ENCODE measurements around the gene ZC2HC1C. TPM values are rescaled to one million over a fixed set of nuclear protein-coding genes. Genes with fewer than 3 reads are reported as not detected.

Gene ZC2HC1C
- total RNA-seq (6.7 TPM), polyA plus RNA-seq (ENCODE audit: insufficient read depth, low read depth, low replicate concordance) (11.9 TPM)
- long read RNA-seq, donor 1, partial matches to known transcripts: 0 of 1 reads
- long read RNA-seq, donor 1, other reads (novel, unspliced or antisense): 0 of 1 reads
- long read RNA-seq, donor 2: 0 reads
- long read RNA-seq, donor 3, full-length matches to known transcripts: 2 of 42 reads
- long read RNA-seq, donor 3, partial matches to known transcripts: 40 of 42 reads
- long read RNA-seq, donor 3, other reads (novel, unspliced or antisense): 0 of 42 reads
- long read RNA-seq, donor 4, partial matches to known transcripts: 0 of 1 reads
- long read RNA-seq, donor 4, other reads (novel, unspliced or antisense): 0 of 1 reads
- long read RNA-seq, donor 5: 0 reads
- long read RNA-seq, donor 6: 0 reads
- long read RNA-seq, donor 7, full-length matches to known transcripts: 2 of 5 reads
- long read RNA-seq, donor 7, partial matches to known transcripts: 1 of 5 reads
- long read RNA-seq, donor 7, other reads (novel, unspliced or antisense): 2 of 5 reads
- long read RNA-seq, donor 8: 0 reads
- long read RNA-seq, donor 9: 0 reads
- long read RNA-seq, donor 10: 0 reads

DNA sequence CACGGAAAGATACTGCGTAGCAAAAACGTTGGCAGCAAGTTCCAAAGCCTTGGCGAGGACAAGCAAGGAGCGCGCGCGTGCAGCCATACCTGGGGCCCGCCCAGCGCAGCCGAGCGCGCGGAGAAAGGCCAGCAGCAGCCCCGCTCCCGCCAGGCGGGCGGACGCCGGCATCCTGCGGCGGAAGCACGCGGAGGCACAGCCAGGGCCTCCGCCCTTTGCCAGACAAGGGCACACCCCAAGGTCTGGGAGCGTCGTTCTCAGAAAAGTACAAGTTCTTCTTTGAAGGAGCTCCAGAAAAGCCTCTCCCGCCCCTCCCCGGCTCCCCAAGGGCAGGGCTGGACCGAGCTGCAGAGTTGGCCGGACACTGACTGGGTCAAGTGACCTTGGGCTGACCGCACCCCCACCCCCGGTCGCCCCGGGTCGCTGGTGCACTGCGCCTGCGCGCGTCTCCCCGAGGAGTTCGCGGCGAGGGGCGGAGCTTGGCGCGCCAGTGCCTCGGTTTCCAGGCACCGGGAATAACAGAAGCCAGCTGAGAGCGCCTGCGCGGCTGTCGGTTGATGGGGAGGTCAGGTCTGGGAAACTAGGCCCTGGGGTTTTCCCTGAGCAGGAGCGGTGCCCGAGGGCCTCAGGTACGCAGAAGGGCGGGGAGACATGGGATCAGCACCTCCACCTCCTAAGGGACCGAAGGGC lies at the start of gene ZC2HC1C:
TSS of gene ZC2HC1C (plus strand) at position 521 of the 690 bp plus-strand sequence. CDS start 933 bp downstream, outside the sequence.
- no peak for FAIRE-seq

GRCh38 chr14:75022655-75023054 lies 46.8 kb upstream of the ZC2HC1C start:
- DNase-seq (peak in 1 of 5 donors; percentile 18), FAIRE-seq (no peak)
- intact Hi-C loops (cut with DNase I): no loop called here
- peaks cover 3 to 39% (median 20%) of the 10 kb centered on the region in 3 donors for H3K36me3 ChIP-seq (ENCODE audit: control insufficient read depth in 2 of 3, insufficient read depth in 3 of 3, low read length in 3 of 3)
- H3K27ac ChIP-seq (ENCODE audit: low read depth in 2 of 2, low read length in 2 of 2): no peak overlapping the region
- no peak overlapping the region for H3K9ac ChIP-seq (ENCODE audit: low read length in 3 of 3)
- H3K27me3 ChIP-seq (ENCODE audit: control insufficient read depth, insufficient read depth, low read length): no peaks in the 10 kb centered on the region
- no peak overlapping the region for H3K4me3 ChIP-seq (ENCODE audit: low read length in 3 of 3)
- no peak for TF ChIP-seq CTCF (IDR thresholded peaks at IDR 0.05; ENCODE audit: borderline replicate concordance, extremely low read depth, insufficient read depth)
- no peaks in the 10 kb centered on the region for H3K9me3 ChIP-seq (ENCODE audit: control insufficient read depth in 2 of 3, insufficient read depth in 1 of 3, low read length in 3 of 3)
- H3K4me1 ChIP-seq (ENCODE audit: control insufficient read depth in 2 of 3, insufficient read depth in 2 of 3, low read depth in 1 of 3, low read length in 3 of 3): peaks cover 0 to 7% (median 2%) of the 10 kb centered on the region in 3 donors

More for the DNA sequence above, at the start of gene ZC2HC1C:
- no peak for TF ChIP-seq CTCF (IDR thresholded peaks at IDR 0.05; ENCODE audit: borderline replicate concordance, extremely low read depth, insufficient read depth)
- peak within 1 kb of the TSS; percentile 72 to 96 for H3K27ac ChIP-seq (ENCODE audit: low read depth in 2 of 2, low read length in 2 of 2)
- peaks cover 4 to 11% (median 6%) of the 10 kb centered on the region in 3 donors for H3K4me1 ChIP-seq (ENCODE audit: control insufficient read depth in 2 of 3, insufficient read depth in 2 of 3, low read depth in 1 of 3, low read length in 3 of 3)
- H3K27me3 ChIP-seq (ENCODE audit: control insufficient read depth, insufficient read depth, low read length): no peaks in the 10 kb centered on the region
- H3K9me3 ChIP-seq (ENCODE audit: control insufficient read depth in 2 of 3, insufficient read depth in 1 of 3, low read length in 3 of 3): no peaks in the 10 kb centered on the region
- H3K9ac ChIP-seq (ENCODE audit: low read length in 3 of 3): peak within 1 kb of the TSS; percentile 4 to 86 (median 68)
- intact Hi-C loops (cut with DNase I): no loop called here
- H3K4me3 ChIP-seq (ENCODE audit: low read length in 3 of 3): peak within 1 kb of the TSS; percentile 73 to 88 (median 82)
- peak; percentile 93 to 99 (median 95) for DNase-seq
- no peaks in the 10 kb centered on the region for H3K36me3 ChIP-seq (ENCODE audit: control insufficient read depth in 2 of 3, insufficient read depth in 3 of 3, low read length in 3 of 3)

GRCh38 chr14:75023108-75023507 lies 46.3 kb upstream of the ZC2HC1C start:
- Histone ChIP-seq H3K4me3 (ENCODE audit: low read length in 3 of 3) (no peak overlapping the region), H3K36me3 (ENCODE audit: control insufficient read depth in 2 of 3, insufficient read depth in 3 of 3, low read length in 3 of 3) (peaks cover 3 to 34% (median 19%) of the 10 kb centered on the region in 3 donors), H3K27me3 (ENCODE audit: control insufficient read depth, insufficient read depth, low read length) (no peaks in the 10 kb centered on the region), H3K9me3 (ENCODE audit: control insufficient read depth in 2 of 3, insufficient read depth in 1 of 3, low read length in 3 of 3) (no peaks in the 10 kb centered on the region), H3K9ac (ENCODE audit: low read length in 3 of 3) (no peak overlapping the region), H3K27ac (ENCODE audit: low read depth in 2 of 2, low read length in 2 of 2) (no peak overlapping the region), H3K4me1 (ENCODE audit: control insufficient read depth in 2 of 3, insufficient read depth in 2 of 3, low read depth in 1 of 3, low read length in 3 of 3) (peaks cover 0 to 5% (median 1%) of the 10 kb centered on the region in 3 donors)
- FAIRE-seq (no peak), DNase-seq (no peak)
- no peak for TF ChIP-seq CTCF (IDR thresholded peaks at IDR 0.05; ENCODE audit: borderline replicate concordance, extremely low read depth, insufficient read depth)
- intact Hi-C loops (cut with DNase I): no loop called here
